GM18907 (cell line): Measurements from ENCODE around the gene IPO4.

Source experiments
- ATAC-seq: cut with Tn5 transposase; IDR thresholded peaks from one replicate; pipeline ENCODE4 v1.9.1; 2021; ENCODE audit warnings: mild to moderate bottlenecking, moderate library complexity; ENCODE audit not compliant: unreplicated experiment

Gene IPO4

DNA sequence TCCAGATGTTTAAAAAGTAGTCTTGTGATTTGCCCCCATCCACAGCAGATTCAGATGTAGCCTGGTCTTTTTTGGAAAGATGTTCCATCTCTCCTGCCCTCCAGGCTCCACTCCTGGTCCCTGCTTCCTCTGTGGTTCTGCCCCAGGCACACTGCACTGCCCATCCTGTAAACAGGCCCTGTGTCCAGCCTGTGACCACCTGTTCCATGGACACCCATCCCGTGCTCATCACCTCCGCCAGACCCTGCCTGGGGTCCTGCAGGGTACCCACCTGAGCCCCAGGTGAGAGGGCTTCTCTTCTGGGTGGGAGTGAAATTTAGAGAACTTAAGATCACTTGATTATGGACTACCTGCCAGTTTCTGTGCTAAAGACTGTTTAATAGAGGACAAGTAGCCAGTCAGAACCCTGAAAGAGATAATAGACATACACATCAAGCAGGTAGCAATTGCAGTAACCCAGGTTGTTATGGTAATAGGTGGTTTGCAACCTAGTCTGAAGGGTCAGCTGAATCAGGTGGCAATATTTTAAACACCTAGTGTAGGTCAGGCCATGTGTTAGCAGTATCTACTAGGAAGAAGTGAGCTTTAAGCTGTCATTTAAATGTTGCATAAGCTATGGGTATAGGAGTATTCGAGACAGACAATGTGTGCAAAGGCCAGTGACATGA lies 39.2 kb downstream of the IPO4 start:
- ATAC-seq = no peak

DNA sequence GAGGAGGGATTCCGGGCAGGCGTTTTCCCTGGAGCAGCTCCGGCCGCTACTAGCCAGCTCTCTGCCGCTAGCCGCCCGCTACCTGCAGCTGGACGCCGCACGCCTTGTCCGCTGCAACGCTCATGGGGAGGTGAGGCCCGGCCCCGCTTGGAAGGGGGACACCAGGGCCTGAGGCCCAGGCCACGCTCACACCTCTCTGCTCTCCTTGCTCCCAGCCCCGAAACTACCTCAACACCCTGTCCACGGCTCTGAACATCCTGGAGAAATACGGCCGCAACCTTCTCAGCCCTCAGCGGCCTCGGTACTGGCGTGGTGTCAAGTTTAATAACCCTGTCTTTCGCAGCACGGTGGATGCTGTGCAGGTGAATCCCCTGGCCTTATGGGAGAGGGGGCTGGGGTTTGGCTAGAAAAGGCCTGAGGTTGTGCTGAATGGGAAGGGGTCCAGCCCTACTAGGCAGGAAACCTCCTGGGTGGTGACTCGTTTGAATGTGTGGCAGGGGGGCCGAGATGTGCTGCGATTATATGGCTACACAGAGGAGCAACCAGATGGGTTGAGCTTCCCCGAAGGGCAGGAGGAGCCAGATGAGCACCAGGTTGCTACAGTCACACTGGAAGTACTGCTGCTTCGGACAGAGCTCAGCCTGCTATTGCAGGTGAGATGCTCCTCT lies 40.7 kb downstream of the IPO4 start:
- peak; percentile 3 for ATAC-seq

DNA sequence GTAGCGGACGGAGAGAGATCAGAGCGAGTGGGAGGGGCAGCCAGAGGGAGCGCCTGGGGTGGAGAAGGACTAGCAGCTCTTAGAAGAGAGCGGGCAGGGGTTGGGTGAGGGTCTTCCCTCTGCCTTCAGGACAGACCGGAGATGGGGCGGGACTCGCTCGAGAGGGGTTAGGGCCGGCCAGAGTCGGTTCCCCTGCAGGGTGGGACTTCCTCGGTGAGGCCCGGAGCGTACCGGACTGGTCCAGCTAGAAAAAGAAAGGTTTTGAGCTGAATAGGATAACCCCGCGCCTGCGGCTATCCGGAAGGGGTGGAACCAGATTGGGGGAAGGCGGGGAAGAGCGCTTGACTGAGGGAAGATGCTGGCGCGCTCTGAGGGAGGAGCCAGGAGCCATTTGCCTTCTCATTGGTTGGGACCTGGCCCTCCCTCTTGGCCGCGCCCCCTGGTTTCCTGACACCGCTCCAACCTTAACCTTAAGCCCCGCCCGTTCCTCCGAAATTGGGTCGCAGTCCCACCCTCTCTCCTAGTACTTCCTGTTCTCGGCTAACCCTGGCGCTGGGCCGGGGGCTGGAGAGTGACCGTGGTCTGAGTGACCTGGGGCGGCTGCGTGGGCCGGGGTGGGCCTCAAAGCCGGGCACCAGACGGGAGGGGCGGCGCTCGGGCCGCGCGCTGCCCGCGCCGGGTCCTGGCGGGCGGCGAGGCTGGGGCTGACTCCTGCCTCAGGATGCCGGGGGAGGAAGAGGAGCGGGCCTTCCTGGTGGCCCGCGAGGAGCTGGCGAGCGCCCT lies 41.4 kb downstream of the IPO4 start, which contains the start of gene RNF31:
TSS of gene RNF31 (plus strand) at position 521 of the 783 bp plus-strand sequence. CDS start at position 722, 201 bp downstream.
- peak; percentile 82 for ATAC-seq

- peak; percentile 66 for ATAC-seq
These were observed 42.1 kb downstream of the IPO4 start, which contains the start of gene PSME2 for GRCh38 chr14:24146453-24146977. Gene PSME2 (minus strand): TSS chr14:24146610. CDS start chr14:24146581, 29 bp downstream.

- ATAC-seq = no peak
These were observed 42.7 kb downstream of the IPO4 start for GRCh38 chr14:24145690-24146452.

GRCh38 chr14:24145219-24145618 lies 43.4 kb downstream of the IPO4 start:
- no peak for ATAC-seq

DNA sequence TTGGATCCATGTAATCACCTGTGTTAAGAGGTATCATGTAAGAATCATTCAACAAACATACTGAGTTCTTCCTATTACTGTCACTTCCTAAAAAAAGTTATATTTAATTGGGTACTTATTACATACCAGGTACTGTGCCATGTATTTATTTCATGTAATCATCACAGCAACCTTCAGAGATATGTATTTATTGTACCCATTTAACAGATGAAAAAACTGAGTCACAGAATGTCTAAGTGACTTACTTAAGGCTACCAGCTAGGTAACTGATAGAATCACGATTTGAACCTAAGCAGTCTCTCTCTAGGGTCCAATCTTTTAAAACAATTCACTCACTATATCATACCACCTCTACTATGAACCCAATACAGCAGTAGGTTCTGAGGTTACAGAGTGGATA lies 44.2 kb downstream of the IPO4 start:
- ATAC-seq = no peak

GRCh38 chr14:24143511-24143910 lies 45.1 kb downstream of the IPO4 start:
- ATAC-seq = no peak

GRCh38 chr14:24141097-24141880 lies 47.3 kb downstream of the IPO4 start, which contains the start of gene EMC9:
Gene EMC9 (minus strand): TSS chr14:24141591. CDS start chr14:24141304, 287 bp downstream.
- peak; percentile 86 for ATAC-seq

GRCh38 chr14:24139272-24139934 lies 49.2 kb downstream of the IPO4 start:
- ATAC-seq = no peak

GRCh38 chr14:24138396-24139271 lies 50.0 kb downstream of the IPO4 start:
- no peak for ATAC-seq

DNA sequence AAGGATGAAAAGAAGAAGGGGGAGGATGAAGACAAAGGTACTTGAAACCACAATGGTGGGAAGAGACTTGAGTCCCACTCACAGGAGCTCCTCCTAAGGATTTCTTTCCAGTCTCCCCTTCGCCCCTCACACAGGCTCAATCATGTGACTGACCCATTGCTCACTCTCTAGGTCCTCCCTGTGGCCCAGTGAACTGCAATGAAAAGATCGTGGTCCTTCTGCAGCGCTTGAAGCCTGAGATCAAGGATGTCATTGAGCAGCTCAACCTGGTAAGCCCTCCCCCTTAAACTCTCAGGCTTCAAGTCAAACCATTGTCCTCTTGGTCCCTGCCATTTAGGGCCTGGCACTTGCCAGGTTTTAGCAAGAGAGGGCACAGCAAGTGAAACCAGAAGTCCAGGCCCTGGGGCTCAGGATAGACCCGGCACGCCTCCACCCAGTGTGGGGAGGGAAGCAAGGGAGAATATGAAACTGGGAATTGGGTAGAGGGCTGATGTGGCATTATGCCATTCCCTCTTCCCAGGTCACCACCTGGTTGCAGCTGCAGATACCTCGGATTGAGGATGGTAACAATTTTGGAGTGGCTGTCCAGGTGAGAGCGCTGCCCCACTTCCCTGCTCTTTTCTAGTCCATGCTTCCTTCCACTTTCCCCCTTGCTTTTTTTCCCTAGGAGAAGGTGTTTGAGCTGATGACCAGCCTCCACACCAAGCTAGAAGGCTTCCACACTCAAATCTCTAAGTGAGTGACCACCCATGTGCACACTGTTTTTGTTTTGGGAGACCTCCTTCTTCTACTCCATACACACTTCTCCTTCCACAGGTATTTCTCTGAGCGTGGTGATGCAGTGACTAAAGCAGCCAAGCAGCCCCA lies 50.9 kb downstream of the IPO4 start:
- ATAC-seq = no peak

GRCh38 chr14:24136684-24137528 lies 51.7 kb downstream of the IPO4 start:
- no peak for ATAC-seq

DNA sequence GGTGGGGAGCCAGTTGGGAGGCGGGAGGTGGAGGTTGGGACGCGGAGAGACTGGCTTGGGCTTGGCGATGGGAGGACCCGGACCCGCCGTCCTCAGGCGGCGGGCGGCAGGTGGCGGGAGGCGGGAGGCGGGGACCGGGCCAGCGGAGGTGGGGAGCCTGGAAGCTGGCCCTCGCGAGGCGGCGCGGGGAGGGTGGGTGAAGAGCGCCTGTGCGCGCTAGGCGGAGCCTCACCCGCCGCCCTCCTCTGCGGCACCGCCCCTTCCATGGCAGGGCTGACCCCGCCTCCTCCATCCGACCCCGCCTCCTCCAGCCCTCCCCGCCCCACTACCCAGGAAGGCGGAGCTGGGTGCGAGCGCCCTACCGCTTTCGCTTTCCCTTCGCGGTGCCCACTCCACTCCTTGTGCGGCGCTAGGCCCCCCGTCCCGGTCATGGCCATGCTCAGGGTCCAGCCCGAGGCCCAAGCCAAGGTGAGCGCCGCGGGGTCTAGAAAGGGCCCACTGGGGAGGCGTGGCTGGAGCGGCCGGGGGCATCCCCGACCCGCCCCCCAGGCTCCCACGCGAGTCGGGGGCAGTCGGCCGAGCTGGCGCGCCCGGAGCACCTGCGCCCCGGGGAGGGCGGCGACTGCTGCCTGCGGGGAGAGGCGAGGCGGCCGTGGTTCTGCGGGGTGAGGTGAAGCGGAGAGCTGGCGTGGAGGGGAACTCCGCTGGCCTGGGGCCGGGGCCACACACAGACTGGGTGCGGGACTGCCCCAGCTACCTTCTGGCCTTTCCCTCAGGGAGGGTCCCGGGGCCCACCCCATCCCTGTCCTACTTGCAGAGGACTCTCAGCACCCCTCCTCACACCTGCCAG lies 52.6 kb downstream of the IPO4 start, which contains the start of gene PSME1:
TSS of gene PSME1 (plus strand) at position 361 of the 850 bp plus-strand sequence. CDS start at position 430, 69 bp downstream.
- ATAC-seq = peak; percentile 82

DNA sequence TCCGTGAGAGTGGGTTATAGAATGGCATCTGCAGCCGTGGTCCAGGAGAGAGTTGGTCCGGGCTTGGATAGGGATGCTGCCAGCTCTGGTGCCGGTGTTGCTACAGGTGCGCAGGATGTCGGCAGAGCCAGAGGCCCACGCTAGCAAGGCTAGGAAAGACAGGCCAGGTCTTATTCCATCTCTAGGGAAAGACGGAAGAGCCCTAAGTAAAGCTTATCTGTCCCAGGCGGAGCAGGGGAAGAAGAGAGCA lies 53.1 kb downstream of the IPO4 start:
- ATAC-seq = peak; percentile 6

DNA sequence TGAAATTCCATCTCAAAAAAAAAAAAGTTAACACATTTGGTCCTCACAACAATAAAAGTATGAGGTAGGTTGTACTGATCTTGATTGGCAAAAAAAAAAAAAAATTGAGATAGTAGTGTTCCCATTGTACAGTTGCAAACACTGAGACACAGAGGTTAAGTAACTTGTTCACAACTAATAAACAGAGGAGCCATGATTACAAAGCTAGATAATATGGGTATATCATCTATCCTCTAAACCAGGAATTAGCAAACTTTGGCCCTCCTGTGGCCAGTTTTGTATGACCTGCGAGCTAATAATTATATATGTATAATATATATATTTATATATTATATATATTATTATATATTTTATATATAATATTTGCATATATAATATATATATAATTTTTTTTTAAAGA lies 54.9 kb downstream of the IPO4 start:
- ATAC-seq = no peak
